Islet precursor cell (in vitro differentiated cells): ENCODE data around the gene HSBP1.

ENCODE experiments used
- DNase-seq: peaks from one replicate; pipeline ENCODE4 v3.0.0-alpha.2; 2018

The HSBP1 gene

GRCh38 chr16:83807710-83808572, at the start of gene HSBP1:
HSBP1 (plus strand) TSS chr16:83807978; CDS start chr16:83808077, 99 bp downstream.
- DNase-seq, result peak; percentile 96

GRCh38 chr16:83762141-83762991, 45.4 kb upstream of the HSBP1 start:
- no peak for DNase-seq

GRCh38 chr16:83762992-83763358, 44.8 kb upstream of the HSBP1 start:
- DNase-seq, result no peak

- no peak for DNase-seq
These were observed 38.8 kb upstream of the HSBP1 start for GRCh38 chr16:83768986-83769385.

GRCh38 chr16:83769397-83770008, 38.3 kb upstream of the HSBP1 start:
- no peak for DNase-seq

- no peak for DNase-seq
These were observed 36.4 kb upstream of the HSBP1 start for GRCh38 chr16:83771306-83771942.

- no peak for DNase-seq
These were observed 35.0 kb upstream of the HSBP1 start for GRCh38 chr16:83772806-83773205.

GRCh38 chr16:83774066-83774465, 33.7 kb upstream of the HSBP1 start:
- no peak for DNase-seq

GRCh38 chr16:83776944-83777343, 30.8 kb upstream of the HSBP1 start:
- no peak for DNase-seq

- no peak for DNase-seq
These were observed 27.9 kb upstream of the HSBP1 start for GRCh38 chr16:83779886-83780285.

GRCh38 chr16:83785455-83785854, 22.3 kb upstream of the HSBP1 start:
- DNase-seq, result no peak

GRCh38 chr16:83789642-83790401, 18.0 kb upstream of the HSBP1 start:
- DNase-seq, result no peak

- no peak for DNase-seq
These were observed 15.9 kb upstream of the HSBP1 start for GRCh38 chr16:83791916-83792315.

GRCh38 chr16:83792391-83792790, 15.4 kb upstream of the HSBP1 start:
- DNase-seq, result no peak

- DNase-seq, result no peak
These were observed 14.6 kb upstream of the HSBP1 start for GRCh38 chr16:83793179-83793578.

GRCh38 chr16:83794860-83795554, 12.8 kb upstream of the HSBP1 start:
- DNase-seq, result no peak

- DNase-seq, result no peak
These were observed 10.8 kb upstream of the HSBP1 start for GRCh38 chr16:83797013-83797412.

GRCh38 chr16:83799336-83799735, 8.4 kb upstream of the HSBP1 start:
- no peak for DNase-seq

- no peak for DNase-seq
These were observed 5.6 kb upstream of the HSBP1 start for GRCh38 chr16:83802135-83802534.

GRCh38 chr16:83802554-83803205, 5.1 kb upstream of the HSBP1 start:
- DNase-seq, result no peak

- no peak for DNase-seq
These were observed 4.0 kb upstream of the HSBP1 start for GRCh38 chr16:83803811-83804210.
